Adrenal gland (tissue), 12 donors: ENCODE data around the gene CTBP2. TPM values are rescaled to one million over a fixed set of nuclear protein-coding genes. Genes with fewer than 3 reads are reported as not detected.

Source experiments
- DNase-seq, 7 donors: peaks; one replicate each; pipeline ENCODE4 v3.0.0-alpha.2; 2019 to 2020
- H3K27ac ChIP-seq, 5 donors: fragments of 200-600 bp; sonication (generic) in 4 of 5; 1 replicate in 3 of 5; 2 replicates in 2 of 5; pipeline versions ENCODE4 v1.5.1 to v1.8.0; 2016 to 2020; ENCODE audit warnings: mild to moderate bottlenecking in 1 of 5
- H3K27me3 ChIP-seq: fragments of 200-600 bp; 2 replicates; pipeline ENCODE4 v1.8.0; 2021
- H3K36me3 ChIP-seq, 2 donors: fragments of 200-600 bp; replicated peaks in 1 of 2; 1 replicate in 1 of 2; 2 replicates in 1 of 2; pipeline versions ENCODE4 v1.5.1 to v1.8.0; 2018 to 2022
- H3K4me1 ChIP-seq, 2 donors: fragments of 200-600 bp; replicated peaks in 1 of 2; 1 replicate in 1 of 2; 2 replicates in 1 of 2; pipeline versions ENCODE4 v1.5.1 to v1.8.0; 2018 to 2021
- H3K4me3 ChIP-seq, 4 donors: fragments of 200-600 bp; sonication (generic) in 3 of 4; one replicate each; pipeline ENCODE4 v1.5.1; 2016 to 2018
- H3K9me3 ChIP-seq, 3 donors: fragments of 200-600 bp; sonication (generic) in 1 of 3; replicated peaks in 1 of 3; 1 replicate in 2 of 3; 2 replicates in 1 of 3; pipeline versions ENCODE4 v1.5.1 to v1.8.0; 2016 to 2021
- CTCF ChIP-seq, 6 experiments: fragments of 450-650 bp in 4 of 6; fragments of 200-600 bp in 2 of 6; sonication (generic) in 1 of 6; IDR thresholded peaks; 1 replicate in 5 of 6; 2 replicates in 1 of 6; pipeline versions ENCODE4 v1.5.1 to v1.8.0; 2016 to 2021; ENCODE audit warnings: antibody characterized with exemption in 6 of 6, mild to moderate bottlenecking in 2 of 6, moderate library complexity in 1 of 6
- POLR2A ChIP-seq, 2 donors: fragments of 450-650 bp; IDR thresholded peaks; one replicate each; pipeline ENCODE4 v1.6.1; 2017; ENCODE audit warnings: antibody characterized with exemption in 2 of 2, mild to moderate bottlenecking in 2 of 2, moderate library complexity in 1 of 2
- WGBS, 4 donors: extraction: QIAGEN DNeasy Blood & Tissue Kit in 2 of 4; methylation state at CpG; one replicate each; pipeline versions ENCODE4 v1.1.5 to v1.1.7; 2013 to 2017; 5-methylcytosine and 5-hydroxymethylcytosine counted together
- intact Hi-C, 2 donors: fragments of 100-400 bp; cut with DNase I; formaldehyde crosslinking; loops; one replicate each; pipeline versions ENCODE4 v1.14.1 to v1.15.0; 2022 to 2023
- polyA plus RNA-seq, 3 donors: library from polyadenylated mRNA; stranded (reverse); fragments of 200-250 nt in 2 of 3; fragments of 350-450 nt in 1 of 3; fragmentation: Illumina TruSeq in 1 of 3; extraction: RNeasy Lipid Tissue Mini Kit (QIAGEN cat#74804) in 1 of 3; gene quantifications; one replicate each; pipeline ENCODE4 v1.2.3, GENCODE V29; 2013 to 2014
- total RNA-seq, 9 donors: library from RNA; depleted of rRNA in 4 of 9; stranded (reverse); fragments of >200 nt in 4 of 9; fragments of 120-200 nt in 1 of 9; fragmentation: NEBNext Ultra II Directional in 1 of 9; extraction: Animal tissue kit (Norgen Biotek cat#: 25700) in 1 of 9; gene quantifications; one replicate each; pipeline versions ENCODE4 v1.1.0 to v1.2.4, GENCODE V29; 2013 to 2023
- donor health status: healthy with polysubstance abuse.
- donor health status: Bipolar disorder and iron deficiency.
- donor health status: DM: yes; HTN: yes; CAD: no.
- donor health status: DM: no; HTN: no; CAD: no.
- donor health status: DM: no; HTN: no; CAD: no.
- donor health status: DM: yes; HTN: yes; CAD: no.

The CTBP2 gene
- total and polyA plus RNA-seq, 12 donors: 25.3 to 66.5 (median 45.7) TPM

- no peaks in the 10 kb centered on the region for H3K9me3 ChIP-seq
- 50 to 80% (median 60%) methylated on average over 1 to 10 of the region's 10 CpGs for WGBS, 4 donors
- intact Hi-C loops: loop anchor here in 1 of 2 donors (10.0 kb wide), 1 partner anchor 73 kb away; no protein-coding TSS in a partner anchor
- no peaks in the 10 kb centered on the region for H3K36me3 ChIP-seq
- peaks cover 20 to 51% of the 10 kb centered on the region in 2 donors for H3K4me1 ChIP-seq
- peak in 4 of 7 donors; percentile 48 to 69 (median 56) for DNase-seq
- H3K4me3 ChIP-seq: no peak overlapping the region
- no peak for TF ChIP-seq POLR2A (IDR thresholded peaks at IDR 0.05)
- no peak for TF ChIP-seq CTCF (IDR thresholded peaks at IDR 0.05)
- peak overlapping the region in 4 of 5 donors; percentile 29 to 97 (median 74) for H3K27ac ChIP-seq
- no peaks in the 10 kb centered on the region for H3K27me3 ChIP-seq
Measured at GRCh38 chr10:125081931-125082330, 78.4 kb downstream of the CTBP2 start.

GRCh38 chr10:125080984-125081383 lies 79.4 kb downstream of the CTBP2 start:
- DNase-seq: peak in 1 of 7 donors; percentile 28
- Histone ChIP-seq H3K27ac (peak overlapping the region in 4 of 5 donors; percentile 29 to 97 (median 56)), H3K36me3 (no peaks in the 10 kb centered on the region), H3K27me3 (no peaks in the 10 kb centered on the region), H3K4me1 (peaks cover 20 to 50% of the 10 kb centered on the region in 2 donors), H3K4me3 (no peak overlapping the region), H3K9me3 (no peaks in the 10 kb centered on the region)
- intact Hi-C loops: loop anchor here in 1 of 2 donors (10.0 kb wide), 1 partner anchor 74 kb away; no protein-coding TSS in a partner anchor
- 50 to 60% (median 54%) methylated on average over 7 of the region's 7 CpGs for WGBS, 4 donors
- TF ChIP-seq CTCF (IDR thresholded peaks at IDR 0.05) (no peak), POLR2A (IDR thresholded peaks at IDR 0.05) (no peak)

GRCh38 chr10:125080296-125080695 lies 80.1 kb downstream of the CTBP2 start:
- intact Hi-C loops: loop anchor here in 1 of 2 donors (10.0 kb wide), 1 partner anchor 75 kb away; no protein-coding TSS in a partner anchor
- Histone ChIP-seq H3K4me1 (peaks cover 14 to 43% of the 10 kb centered on the region in 2 donors), H3K27me3 (no peaks in the 10 kb centered on the region), H3K27ac (peak overlapping the region in 2 of 5 donors; percentile 13 to 47), H3K9me3 (no peaks in the 10 kb centered on the region), H3K4me3 (no peak overlapping the region), H3K36me3 (no peaks in the 10 kb centered on the region)
- no peak for TF ChIP-seq CTCF (IDR thresholded peaks at IDR 0.05)
- TF ChIP-seq POLR2A (IDR thresholded peaks at IDR 0.05): no peak
- WGBS, 4 donors: 89 to 96% (median 93%) methylated on average over 6 to 7 of the region's 7 CpGs
- DNase-seq: peak in 1 of 7 donors; percentile 11

GRCh38 chr10:125079091-125079600 lies 81.2 kb downstream of the CTBP2 start:
- no peaks in the 10 kb centered on the region for H3K27me3 ChIP-seq
- H3K9me3 ChIP-seq: no peaks in the 10 kb centered on the region
- no peak overlapping the region for H3K27ac ChIP-seq
- no peak for DNase-seq
- peaks cover 0 to 2% of the 10 kb centered on the region in 2 donors for H3K36me3 ChIP-seq
- no peak for TF ChIP-seq POLR2A (IDR thresholded peaks at IDR 0.05)
- no peak for TF ChIP-seq CTCF (IDR thresholded peaks at IDR 0.05)
- WGBS, 4 donors: 91 to 97% (median 96%) methylated on average over 14 of the region's 14 CpGs
- intact Hi-C loops: no loop called here
- H3K4me3 ChIP-seq: no peak overlapping the region
- H3K4me1 ChIP-seq: peaks cover 8 to 34% of the 10 kb centered on the region in 2 donors
